H54 (cell line): ENCODE results near the gene CSRP1.
"Not testable (repeated sequence)": the region's sequence is repeated elsewhere in the genome, so short reads cannot be mapped to it uniquely, and the experiment has no call there.

Experiments
- DNase-seq: peaks from one replicate; pipeline ENCODE4 v3.0.0; 2011; ENCODE audit warnings: low spot score, mixed read lengths; ENCODE audit not compliant: insufficient read length
- FAIRE-seq: peaks from 3 replicates; lab custom pipeline; 2011; peaks lifted over from hg19 to GRCh38; lab: Jason Lieb, UNC
- POLR2A ChIP-seq: IDR thresholded peaks from 2 replicates; pipeline ENCODE4 v1.6.1; 2011; ENCODE audit warnings: low read depth, mild to moderate bottlenecking, low read length

The CSRP1 gene

DNA sequence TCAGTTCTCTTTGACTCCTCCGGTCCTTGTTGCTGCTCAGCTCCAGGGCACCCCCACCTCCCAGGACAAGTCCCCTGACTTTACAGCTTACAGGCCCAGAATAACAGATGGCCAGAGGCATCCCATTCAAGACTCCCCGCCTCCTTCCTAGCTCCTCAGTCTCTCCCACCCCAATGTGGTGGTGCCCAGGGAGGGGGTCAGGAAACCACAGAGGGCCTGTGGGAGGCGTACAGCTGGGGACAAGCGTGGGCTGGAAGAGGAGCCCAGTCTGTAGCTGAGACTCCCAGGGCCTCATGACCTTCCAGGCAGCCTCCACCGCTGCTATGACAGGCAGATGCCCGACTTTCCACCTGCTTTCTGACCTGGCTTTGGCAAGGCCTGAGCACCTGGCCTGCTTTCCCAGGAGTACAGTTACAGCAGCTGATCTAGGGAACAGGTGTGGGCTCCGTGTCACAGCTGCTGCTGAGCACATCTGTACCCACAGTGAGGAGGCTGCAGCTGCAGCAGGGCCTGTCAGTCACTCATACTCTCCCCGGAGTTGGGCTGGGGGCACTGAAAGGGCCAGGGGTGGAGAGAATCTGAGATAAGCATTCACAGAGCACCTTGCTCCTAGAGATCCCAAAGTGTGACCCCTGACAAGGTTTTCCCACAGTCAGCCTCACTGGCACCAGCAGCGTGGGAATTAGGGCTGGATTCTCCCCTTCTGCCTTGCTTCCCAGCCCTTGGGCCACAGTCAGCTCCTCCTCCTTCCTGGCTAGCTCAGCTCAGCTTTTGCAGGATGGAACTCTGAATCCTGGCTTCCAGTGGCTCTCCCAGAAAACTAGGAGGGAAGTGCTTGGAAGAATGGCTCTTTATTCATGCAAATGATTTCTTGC, 24.9 kb upstream of the CSRP1 start:
- no peak for DNase-seq
- no peak for TF ChIP-seq POLR2A
- FAIRE-seq: no peak

DNA sequence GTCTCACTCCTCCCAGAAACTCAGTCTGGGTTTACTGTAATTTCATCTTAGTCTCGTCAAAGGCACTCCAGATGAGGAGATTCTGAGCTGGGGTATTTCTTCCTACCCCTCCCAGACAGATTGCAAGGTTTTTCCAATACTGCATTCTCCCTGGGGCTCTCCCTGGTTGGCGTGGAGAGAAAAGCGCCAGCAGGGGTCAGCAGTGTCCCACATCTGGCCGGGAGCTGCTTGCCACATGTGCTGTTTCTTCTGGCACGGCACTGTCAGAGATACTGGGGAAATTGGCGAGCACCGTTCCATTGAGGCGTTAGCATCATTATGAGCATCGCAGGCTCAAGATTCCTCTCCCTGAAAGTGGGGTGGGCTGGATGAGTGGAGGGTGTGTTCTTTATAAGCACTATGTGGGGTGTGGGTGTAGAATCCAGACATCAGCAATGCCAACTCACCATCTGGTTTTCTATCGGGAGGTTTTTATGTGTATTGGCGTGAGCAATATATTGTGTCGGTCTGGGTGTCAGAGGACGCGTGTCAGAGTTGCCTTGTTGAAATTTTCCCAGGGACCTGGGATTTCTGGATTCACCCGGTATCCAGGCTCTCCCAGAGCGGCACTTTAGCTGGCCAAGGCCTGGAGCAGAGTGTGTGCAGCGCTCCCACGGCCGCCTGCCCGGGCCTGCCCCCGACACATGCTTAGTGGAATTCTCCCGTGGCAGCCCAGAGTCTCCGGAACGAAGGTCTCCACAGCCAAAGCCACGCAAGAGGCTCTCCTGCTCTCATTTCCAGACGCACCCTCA, 24.0 kb upstream of the CSRP1 start:
- no peak for TF ChIP-seq POLR2A
- no peak for FAIRE-seq
- peak; percentile 73 for DNase-seq

DNA sequence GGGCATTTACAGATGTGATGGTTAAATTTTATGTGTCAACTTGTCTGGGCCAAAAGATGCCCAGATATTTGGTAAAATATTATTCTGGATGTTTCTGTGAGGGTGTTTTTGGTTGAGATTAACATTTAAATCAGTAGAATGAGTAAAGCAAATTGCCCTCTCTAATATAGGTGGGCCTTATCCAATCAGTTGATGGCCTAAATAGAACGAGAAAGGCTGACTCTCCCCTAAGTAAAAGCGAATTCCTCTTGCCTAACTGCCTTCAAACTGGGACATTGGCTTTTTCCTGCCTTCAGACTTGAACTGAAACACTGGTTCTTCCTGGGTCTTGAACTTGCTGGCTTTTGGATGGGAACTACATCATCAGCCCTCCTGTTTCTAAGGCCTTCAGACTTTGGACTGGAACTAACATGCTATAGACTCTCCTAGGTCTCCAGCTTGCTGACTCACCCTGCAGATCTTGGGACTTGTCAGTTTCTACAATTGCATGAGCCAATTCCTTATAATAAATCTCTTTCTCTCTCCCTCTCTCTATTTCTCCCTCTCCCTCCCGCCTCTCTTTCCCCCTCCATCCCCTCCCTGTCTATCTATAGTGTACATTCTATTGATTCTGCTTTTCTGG, 21.8 kb upstream of the CSRP1 start:
- FAIRE-seq: no peak

DNA sequence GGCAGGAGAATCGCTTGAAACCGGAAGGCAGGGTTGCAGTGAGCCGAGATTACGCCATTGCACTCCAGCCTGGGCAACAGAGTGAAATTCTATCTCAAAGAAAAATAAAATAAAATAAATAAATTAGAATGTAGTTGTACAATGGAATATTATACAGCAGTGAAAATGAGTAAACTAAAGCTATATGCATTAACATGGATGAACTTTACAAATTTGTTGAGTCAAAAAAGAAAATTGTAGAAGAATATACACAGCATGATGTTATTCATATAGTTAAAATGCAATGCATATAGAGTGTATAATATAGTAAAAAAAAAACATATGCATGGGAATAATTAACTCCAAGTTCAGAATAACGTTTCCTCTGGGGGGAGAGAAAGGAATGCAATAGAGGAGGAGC, 21.0 kb upstream of the CSRP1 start:
- DNase-seq (no peak), FAIRE-seq (no peak)
- no peak for TF ChIP-seq POLR2A

More for the DNA sequence above, 21.8 kb upstream of the CSRP1 start:
- no peak for DNase-seq
- TF ChIP-seq POLR2A: no peak

DNA sequence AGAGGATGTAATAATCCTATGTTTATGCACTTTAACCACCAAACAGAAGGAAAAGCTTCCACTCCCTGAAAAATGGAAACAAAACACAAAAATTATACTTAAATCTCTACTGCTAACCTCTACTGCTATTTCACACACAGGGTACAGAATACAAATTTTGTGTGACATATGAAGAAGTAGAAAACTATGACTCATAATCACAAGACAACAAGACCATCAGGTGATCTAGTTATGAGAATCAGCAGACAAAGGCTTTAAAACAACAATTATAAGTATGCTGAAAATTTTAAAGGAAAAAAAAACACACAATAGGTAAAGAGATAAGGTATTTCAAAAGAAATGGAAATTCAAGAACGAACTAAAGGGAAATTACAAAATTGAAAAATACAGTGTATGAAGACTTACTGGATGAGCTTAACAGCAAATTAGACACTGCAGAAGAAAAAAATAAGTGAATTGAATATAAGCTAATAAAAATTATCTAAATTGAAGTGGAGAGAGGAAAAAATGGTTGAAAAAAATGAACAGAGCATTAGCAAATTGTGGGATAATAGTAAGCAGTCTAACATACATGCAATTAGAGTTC, 18.4 kb upstream of the CSRP1 start:
- no peak for DNase-seq
- FAIRE-seq: no peak
- no peak for TF ChIP-seq POLR2A

DNA sequence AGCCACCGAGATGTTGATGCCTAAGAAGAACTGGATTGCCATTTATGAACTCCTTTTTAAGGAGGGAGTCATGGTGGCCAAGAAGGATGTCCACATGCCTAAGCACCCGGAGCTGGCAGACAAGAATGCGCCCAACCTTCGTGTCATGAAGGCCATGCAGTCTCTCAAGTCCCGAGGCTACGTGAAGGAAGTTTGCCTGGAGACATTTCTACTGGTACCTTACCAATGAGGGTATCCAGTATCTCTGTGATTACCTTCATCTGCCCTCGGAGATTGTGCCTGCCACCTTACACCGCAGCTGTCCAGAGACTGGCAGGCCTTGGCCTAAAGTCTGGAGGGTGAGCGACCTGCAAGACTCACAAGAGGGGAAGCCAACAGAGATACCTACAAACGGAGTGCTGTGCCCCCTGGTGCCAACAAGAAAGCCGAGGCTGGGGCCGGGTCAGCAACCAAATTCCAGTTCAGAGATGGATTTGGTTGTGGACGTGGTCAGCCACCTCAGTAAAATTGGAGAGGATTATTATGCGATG, 13.2 kb upstream of the CSRP1 start:
- not testable (repeated sequence) for FAIRE-seq, DNase-seq

DNA sequence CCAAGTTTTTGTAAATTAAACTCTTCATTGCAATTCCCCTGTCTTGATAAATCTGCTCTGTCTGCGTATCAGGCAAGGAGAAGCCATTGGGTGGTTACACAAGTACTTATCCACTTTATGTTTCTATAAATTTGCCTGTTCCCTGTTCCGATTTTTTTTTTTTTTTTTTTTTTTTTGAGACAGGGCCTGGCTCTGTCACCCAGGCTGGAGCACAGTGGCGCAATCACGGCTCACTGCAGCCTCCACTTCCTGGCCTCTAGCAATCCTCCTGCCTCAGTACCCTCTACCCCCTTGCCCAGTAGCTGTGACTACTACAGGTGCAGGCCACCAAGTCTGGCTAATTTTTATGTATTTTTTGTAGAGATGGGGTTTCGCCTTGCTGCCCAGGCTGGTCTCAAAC, 11.1 kb upstream of the CSRP1 start:
- no peak for FAIRE-seq
- DNase-seq: no peak
- TF ChIP-seq POLR2A: no peak

DNA sequence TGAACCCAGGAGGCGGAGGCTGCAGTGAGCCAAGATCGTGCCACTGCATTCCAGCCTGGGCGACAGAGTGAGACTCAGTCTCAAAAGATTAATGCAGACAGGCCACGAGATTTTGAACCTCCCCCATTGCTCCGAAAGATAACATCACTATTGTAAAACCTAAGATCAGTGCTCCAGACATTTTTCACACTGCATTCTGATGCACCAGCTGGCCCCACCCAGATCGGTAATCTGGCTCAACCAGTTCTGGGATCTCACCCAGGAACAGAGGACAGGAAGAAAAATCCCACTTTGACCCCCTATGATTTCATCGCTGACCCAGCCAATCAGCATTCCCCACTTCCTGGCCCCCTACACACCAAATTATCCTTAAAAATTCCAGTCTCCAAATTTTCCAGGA, 10.7 kb upstream of the CSRP1 start:
- FAIRE-seq: no peak
- no peak for TF ChIP-seq POLR2A
- DNase-seq: no peak

DNA sequence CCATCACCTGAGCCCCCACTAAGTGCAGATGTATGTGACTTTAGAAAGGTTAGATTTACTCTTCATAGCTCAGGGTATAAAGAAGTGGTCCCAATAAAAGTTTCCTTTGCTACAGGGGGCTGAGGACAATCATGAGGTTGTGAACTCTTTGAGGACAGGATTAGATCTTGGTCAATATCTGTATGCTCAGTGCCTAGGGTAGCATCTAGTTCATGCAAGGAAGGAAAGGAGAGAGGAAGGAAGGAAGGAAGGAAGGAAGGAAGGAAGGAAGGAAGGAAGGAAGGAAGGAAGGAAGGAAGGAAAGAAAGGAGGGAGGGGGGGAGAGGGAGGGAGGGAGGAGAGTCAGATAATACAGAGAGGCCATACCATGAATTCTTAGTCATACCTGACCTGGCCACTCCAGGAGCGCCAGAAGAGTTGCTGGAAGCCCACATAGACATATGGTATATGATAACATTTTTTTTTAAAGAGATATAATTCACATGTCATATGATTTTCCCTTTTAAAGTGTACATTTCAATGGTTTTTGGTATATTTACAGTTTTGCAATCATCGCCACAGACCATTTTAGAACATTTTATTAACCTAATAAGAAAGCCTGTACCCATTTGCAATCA, 9.7 kb upstream of the CSRP1 start:
- DNase-seq: no peak
- TF ChIP-seq POLR2A: no peak
- no peak for FAIRE-seq

DNA sequence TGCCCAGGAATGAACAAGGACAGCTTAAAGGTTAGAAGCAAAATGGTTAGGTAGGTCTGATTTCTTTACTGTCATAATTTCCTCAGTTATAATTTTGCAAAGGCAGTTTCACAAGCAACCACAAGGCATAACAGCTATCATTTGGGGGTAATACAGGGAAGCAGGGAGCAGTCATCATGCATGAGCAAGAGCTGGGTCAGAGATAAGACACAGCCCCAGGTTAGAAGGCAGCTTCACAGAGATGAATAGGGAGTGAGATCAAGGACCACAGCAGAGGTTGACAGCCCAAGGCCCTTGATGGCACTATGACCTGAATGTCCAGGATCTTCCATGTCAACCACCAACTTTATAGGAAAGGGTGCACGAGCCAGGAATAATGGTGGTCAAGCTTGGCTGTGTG, 9.0 kb upstream of the CSRP1 start:
- FAIRE-seq (no peak), DNase-seq (no peak)
- TF ChIP-seq POLR2A: no peak

DNA sequence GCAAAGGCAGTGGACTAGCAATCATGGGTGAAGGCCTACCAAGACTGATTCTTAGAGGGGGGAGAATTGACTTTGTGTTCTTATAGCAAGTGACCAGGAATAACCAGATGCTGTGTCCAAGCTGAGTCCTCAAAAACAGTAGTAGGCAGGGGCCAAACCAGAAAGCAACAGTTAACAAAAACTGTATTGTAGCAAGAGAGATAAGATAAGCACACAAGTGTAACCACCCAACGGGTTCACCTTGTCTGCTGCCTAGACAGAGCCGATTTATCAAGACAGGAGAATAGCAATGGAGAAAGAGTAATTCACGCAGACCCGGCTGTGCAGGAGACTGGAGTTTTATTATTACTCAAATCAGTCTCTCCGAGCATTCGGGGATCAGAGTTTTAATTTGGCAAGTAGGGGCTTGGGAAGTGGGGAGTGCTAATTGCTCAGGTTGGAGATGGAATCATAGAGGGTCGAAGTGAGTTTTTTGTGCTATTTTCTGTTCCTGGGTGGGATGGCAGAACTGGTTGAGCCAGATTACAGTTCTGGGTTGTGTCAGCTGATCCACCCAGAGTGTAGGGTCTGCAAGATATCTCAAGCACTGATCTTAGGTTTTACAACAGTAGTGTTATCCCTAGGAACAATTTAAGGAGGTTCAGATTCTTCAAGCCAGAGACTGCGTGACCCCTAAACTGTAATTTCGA, 8.3 kb upstream of the CSRP1 start:
- no peak for DNase-seq

DNA sequence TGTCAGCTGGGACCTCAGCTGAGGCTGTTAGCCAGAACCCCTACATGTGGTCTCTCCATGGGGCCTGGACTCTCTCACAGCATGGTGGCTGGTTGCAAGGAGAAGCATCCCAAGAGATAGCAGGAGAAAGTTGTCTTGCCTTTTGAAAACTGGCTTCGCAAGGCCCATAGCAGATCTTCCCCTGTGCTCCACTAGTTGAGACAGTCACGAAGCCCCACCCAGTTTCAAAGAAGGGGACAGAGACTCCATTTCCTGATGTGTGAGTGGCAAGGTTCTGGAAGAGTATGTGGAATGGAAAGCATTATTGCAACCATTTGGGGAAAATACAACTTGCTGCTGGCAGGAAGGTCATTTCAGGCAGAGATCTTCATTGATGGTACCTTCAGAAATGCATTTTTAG, 7.5 kb upstream of the CSRP1 start:
- TF ChIP-seq POLR2A: no peak
- FAIRE-seq: no peak
- DNase-seq: no peak

More for the DNA sequence above, 8.3 kb upstream of the CSRP1 start:
- TF ChIP-seq POLR2A: no peak
- FAIRE-seq: no peak
